Measurements from ENCODE around the gene IFNL3.
"Not testable (repeated sequence)": the region's sequence is repeated elsewhere in the genome, so short reads cannot be mapped to it uniquely, and the experiment has no call there.

IFNL3 gene

DNA sequence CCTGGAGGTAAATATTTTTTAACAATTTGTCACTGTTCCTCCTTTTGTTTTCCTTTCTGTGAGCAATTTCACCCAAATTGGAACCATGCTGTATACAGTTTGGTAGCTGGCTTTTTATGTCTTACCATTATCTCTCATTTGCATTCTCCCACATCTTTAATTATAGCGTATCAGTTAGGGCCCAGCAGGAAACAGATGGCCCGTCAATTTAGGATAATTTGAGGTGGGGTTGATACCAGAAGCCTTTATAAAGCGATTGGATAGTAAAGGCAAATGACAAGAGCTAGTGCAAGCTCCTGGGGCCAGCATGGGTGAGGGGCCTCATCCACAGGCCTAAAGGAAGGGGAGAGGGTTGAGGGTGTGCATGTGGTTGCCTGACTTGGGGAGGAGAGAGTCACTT is 7.7 kb upstream of the IFNL3 start:
- no peak for DNase-seq

DNA sequence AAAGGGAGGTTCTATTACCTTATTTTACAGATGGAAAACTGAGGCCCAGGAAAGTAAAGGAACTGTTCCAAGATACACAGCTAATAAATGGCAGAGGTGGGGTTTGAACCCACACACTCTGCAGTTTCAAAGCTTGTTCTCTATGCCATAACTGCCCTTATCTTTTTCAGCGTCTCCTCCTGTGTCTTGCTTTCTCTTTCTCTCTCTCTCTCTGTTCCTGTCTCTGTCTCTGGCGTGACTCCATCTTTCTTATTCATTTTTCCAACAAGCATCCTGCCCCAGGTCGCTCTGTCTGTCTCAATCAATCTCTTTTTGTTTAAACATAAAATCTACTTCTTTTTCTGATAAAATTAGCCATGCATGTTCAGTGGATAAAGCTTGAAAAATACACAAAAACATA is 7.0 kb upstream of the IFNL3 start:
- no peak for DNase-seq

DNA sequence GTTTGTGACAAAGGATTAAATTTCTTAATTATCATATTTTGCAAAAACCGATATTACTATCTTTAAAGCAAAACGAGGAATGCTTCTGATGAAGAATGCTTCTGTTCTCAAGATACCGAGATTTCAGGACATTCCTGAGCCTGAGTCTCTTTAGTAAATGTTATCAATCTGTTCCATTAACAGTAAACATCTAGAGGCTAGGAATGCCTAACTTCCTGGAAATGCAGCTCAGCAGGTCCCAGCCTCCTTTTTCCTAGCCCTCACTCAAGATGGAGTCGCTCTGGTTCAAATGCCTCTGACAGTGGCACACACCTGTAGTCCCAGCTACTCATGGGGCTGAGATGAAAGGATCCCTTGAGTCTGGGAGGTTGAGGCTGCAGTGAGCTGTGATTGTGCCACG is 6.3 kb upstream of the IFNL3 start:
- no peak for DNase-seq

GRCh38 chr19:39248806-39249205 is 4.0 kb upstream of the IFNL3 start, which contains the start of gene IFNL4:
TSS of gene IFNL4 (minus strand) at chr19:39248856.
- DNase-seq, result no peak

- DNase-seq, result peak in 1 of 2 donors; percentile 20
Measured at GRCh38 chr19:39247701-39248664, 3.2 kb upstream of the IFNL3 start.

GRCh38 chr19:39246951-39247669 is 2.3 kb upstream of the IFNL3 start:
- peak in 1 of 2 donors; percentile 54 for DNase-seq

DNA sequence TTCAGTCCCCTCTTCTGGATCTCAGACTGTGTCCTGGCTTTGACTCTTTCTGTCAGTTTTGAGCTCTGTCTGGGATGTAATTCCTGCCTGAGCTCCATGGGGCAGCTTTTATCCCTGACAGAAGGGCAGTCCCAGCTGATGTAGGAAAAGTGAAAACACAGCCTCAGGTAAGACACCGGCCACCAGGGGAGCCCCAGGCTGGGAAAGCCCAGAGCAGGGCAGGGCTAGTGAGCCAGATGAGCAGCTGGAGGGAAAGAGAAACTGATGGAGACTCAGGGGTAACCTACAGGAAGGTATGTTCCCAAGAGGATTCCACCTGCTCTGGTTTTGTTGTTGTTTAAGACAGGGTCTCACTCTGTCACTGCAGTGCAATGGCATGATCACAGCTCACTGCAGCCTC is 360 bp upstream of the IFNL3 start:
- not testable (repeated sequence) for DNase-seq

DNA sequence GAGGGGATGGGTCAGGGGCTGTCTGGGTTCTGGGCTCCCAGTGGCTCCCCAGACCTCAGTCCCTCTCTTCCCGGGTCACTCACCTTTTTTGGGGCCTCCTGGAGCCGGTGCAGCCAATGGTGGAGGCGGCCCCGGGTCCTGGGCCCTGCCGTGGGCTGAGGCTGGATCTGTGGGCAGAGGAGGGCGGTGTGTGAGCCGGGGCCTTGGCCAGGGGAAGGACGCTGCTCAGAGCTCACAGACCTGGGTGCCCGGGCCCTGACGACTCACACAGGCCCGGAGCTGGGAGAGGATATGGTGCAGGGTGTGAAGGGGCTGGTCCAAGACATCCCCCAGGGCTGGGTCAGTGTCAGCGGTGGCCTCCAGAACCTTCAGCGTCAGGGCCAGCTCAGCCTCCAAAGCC is 1.1 kb downstream of the IFNL3 start:
- not testable (repeated sequence) for DNase-seq

DNA sequence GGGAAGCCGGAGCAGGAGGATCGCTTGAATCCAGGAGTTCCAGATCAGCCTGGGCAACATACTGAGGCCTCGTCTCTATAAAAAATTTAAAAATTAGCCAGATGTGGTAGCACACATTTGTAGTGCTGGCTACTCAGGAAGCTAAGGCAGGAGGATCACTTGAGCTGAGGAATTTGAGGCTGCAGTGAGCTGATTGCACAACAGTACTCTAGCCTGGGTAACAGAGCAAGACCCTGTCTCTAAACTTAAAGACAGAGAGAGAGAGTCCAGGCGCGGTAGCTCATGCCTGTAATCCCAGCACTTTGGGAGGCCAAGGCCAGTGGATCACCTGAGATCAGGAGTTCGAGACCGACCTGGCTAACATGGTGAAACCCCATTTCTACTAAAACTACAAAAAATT is 4.4 kb downstream of the IFNL3 start:
- no peak for DNase-seq

DNA sequence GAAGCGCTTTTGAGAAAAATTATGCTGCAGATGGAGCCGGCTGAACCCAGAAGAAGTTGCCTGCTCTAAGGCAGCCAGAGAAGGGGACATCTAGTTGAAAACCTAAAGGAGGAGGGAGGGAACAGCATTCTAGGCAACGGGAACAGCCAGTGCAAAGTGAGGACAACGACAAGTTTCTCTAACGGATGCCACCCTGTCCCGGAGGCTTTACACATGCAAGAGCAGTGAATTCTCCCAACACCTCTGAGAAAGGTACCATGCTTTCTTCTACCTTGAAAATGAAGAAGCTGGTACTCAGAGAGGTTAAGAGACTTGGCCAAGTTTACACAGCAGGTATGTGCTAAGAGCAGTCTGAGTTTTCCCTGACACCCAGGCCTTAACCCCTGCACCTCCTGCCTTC is 5.9 kb downstream of the IFNL3 start:
- no peak for DNase-seq

- DNase-seq, result no peak
Measured at GRCh38 chr19:39238209-39238608, 6.6 kb downstream of the IFNL3 start.

DNA sequence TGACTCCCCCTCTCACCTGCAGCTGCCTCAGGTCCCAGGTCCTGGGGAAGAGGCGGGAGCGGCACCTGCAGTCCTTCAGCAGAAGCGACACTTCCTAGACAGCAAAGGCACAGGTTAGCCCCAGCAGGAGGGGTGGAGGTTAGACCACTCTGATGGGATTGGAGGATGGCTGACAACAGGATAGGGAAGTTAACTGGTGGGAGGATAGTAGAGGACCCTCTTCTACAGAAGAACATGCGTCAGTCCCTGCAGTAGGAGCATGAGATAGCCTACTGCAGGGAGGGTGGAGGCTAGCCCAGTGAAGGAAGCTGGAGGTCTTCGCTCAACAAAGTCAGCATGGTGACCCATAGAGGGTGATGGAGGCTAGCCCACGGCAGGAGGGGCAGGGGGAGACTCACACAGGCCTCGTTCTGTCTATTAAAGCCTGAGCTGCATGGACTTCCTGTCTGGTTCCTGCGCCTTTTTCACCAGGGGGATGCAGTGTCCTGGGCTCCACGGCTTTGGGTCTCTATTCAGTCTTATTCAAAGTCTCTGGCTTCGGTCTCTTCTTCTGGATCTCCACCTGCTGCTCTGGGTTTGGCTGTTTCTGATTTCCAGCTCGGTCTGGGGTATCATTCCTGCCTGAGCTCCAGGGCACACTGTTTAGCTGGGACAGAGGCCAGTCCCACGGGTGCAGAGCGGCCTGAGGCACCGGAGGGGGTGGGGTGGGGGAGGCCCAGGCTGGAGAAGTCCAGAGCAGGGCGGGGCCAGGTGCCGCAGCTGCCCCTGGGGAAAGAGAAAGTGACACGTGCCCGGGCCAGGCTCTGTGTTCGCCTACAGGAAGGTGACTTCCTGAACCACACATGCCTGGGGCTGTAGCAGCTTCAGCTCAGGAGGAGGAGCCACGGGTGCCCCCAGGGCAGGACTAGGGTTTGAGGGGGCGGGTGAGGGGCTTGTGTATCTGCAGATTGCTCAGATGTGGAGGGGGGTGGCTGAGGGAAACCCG is 7.3 kb downstream of the IFNL3 start:
- DNase-seq, result peak; percentile 54 to 63

DNA sequence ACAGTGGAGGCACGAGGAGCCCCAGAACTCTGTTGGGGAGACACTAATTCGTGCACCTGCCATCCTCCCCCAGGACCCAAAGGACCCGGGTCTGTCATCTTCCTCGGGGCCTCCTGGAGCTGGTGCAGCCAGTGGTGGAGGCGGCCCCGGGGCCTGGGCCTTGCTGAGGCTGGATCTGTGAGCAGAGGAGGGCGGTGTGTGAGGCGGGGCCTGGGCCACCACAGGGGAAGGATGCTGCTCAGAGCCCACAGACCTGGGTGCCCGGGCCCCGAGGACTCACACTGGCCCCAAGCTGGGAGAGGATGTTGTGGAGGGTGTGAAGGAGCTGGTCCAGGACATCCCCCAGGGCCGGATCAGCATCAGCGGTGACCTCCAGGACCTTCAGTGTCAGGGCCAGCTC is 8.3 kb downstream of the IFNL3 start:
- peak in 1 of 2 donors; percentile 12 for DNase-seq

- DNase-seq, result no peak
Measured at GRCh38 chr19:39232708-39233107, 12.1 kb downstream of the IFNL3 start.

- DNase-seq, result no peak
Measured at GRCh38 chr19:39230096-39230764, 14.6 kb downstream of the IFNL3 start.

DNA sequence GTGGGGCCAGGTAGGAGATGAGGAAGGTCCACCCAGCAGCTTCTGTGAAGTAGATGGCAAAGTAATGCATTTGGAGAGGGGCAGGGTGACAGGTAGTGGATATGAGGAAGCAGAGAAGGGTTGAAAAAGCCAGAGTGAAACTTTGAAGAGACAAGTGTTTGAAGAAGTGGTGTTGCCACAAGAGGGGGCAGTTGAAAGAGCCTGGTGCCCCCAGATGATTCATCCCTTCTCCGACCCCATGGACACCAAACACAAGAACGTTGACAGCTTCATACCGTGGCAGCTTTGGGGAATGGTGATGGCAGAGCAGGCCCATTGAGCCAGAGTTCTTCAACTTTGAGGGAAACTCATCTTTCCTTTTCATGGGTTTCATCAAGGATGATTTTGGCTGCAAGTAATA is 19.9 kb downstream of the IFNL3 start:
- DNase-seq, result no peak

DNA sequence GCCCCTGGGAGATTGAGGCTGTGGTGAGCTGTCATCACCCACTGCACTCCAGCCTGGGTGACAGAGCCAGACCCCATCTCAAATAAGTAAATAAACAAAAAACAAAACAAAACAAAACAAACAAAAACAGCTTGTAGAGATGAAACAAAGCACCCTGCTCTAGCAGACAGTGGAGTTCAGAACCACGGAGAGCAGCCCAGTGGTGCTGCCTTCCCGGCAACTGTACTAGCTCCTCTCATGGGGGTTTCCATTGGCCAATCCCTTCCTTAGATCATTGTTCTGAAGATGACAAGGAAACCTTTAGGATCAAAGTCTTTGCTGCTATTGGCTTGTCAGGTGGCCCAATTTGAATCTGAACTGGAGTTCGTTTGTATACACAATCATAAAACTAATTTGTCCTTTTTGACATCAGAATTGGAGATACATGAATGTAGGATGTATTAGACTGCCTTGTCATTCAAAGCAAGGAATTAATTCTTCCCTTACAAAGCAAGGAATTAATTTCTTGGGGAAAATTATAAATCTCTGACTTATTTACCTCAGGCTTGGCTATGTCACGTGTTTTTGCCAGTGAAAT is 21.0 kb downstream of the IFNL3 start:
- DNase-seq, result peak in 1 of 2 donors; percentile 15

GRCh38 chr19:39219108-39219507 is 25.7 kb downstream of the IFNL3 start:
- DNase-seq, result not testable (repeated sequence)

GRCh38 chr19:39218230-39219007 is 26.4 kb downstream of the IFNL3 start:
- DNase-seq, result no peak

GRCh38 chr19:39217094-39217493 is 27.7 kb downstream of the IFNL3 start:
- DNase-seq, result no peak

GRCh38 chr19:39215323-39215722 is 29.5 kb downstream of the IFNL3 start:
- not testable (repeated sequence) for DNase-seq

Data from stimulated activated CD4-positive, alpha-beta T cell treated with anti-CD3 and anti-CD28 coated beads, Interleukin-2, amount 100 ng/mL, for 24 hours (primary cell).